SK-N-MC (cell line): ENCODE measurements around the gene PDE1A.

Experiments
- EZH2 ChIP-seq: fragments of 200-600 bp; sonication (generic); IDR thresholded peaks from one replicate; pipeline ENCODE4 v1.6.1; 2017; ENCODE audit warnings: antibody characterized with exemption
- POLR2AphosphoS5 ChIP-seq: IDR thresholded peaks from 2 replicates; pipeline ENCODE4 v1.6.1; 2012; ENCODE audit warnings: mild to moderate bottlenecking, low read depth, low read length, borderline replicate concordance

GRCh38 chr2:182367401-182367800 lies 59.4 kb downstream of the PDE1A start:
- TF ChIP-seq POLR2AphosphoS5 (no peak), EZH2 (no peak)
